AG09319 (cell line): Measurements from ENCODE around the gene SDC1.

Experiments
- DNase-seq: peaks from one replicate; pipeline ENCODE4 v3.0.0-alpha.2; 2010; ENCODE audit warnings: low read depth; ENCODE audit errors: extremely low read depth
- TF ChIP-seq, protein P1 (sequence below): IDR thresholded peaks from 2 replicates; pipeline ENCODE4 v1.5.1; 2011; ENCODE audit warnings: low read depth, mild to moderate bottlenecking, inconsistent platforms, low read length, moderate library complexity

Gene SDC1

GRCh38 chr2:20215183-20216040 is 9.5 kb downstream of the SDC1 start:
- no peak for DNase-seq
- TF ChIP-seq, protein P1, sequence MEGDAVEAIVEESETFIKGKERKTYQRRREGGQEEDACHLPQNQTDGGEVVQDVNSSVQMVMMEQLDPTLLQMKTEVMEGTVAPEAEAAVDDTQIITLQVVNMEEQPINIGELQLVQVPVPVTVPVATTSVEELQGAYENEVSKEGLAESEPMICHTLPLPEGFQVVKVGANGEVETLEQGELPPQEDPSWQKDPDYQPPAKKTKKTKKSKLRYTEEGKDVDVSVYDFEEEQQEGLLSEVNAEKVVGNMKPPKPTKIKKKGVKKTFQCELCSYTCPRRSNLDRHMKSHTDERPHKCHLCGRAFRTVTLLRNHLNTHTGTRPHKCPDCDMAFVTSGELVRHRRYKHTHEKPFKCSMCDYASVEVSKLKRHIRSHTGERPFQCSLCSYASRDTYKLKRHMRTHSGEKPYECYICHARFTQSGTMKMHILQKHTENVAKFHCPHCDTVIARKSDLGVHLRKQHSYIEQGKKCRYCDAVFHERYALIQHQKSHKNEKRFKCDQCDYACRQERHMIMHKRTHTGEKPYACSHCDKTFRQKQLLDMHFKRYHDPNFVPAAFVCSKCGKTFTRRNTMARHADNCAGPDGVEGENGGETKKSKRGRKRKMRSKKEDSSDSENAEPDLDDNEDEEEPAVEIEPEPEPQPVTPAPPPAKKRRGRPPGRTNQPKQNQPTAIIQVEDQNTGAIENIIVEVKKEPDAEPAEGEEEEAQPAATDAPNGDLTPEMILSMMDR = no peak

GRCh38 chr2:20214566-20215182 is 10.3 kb downstream of the SDC1 start:
- TF ChIP-seq, protein P1 = no peak

DNA sequence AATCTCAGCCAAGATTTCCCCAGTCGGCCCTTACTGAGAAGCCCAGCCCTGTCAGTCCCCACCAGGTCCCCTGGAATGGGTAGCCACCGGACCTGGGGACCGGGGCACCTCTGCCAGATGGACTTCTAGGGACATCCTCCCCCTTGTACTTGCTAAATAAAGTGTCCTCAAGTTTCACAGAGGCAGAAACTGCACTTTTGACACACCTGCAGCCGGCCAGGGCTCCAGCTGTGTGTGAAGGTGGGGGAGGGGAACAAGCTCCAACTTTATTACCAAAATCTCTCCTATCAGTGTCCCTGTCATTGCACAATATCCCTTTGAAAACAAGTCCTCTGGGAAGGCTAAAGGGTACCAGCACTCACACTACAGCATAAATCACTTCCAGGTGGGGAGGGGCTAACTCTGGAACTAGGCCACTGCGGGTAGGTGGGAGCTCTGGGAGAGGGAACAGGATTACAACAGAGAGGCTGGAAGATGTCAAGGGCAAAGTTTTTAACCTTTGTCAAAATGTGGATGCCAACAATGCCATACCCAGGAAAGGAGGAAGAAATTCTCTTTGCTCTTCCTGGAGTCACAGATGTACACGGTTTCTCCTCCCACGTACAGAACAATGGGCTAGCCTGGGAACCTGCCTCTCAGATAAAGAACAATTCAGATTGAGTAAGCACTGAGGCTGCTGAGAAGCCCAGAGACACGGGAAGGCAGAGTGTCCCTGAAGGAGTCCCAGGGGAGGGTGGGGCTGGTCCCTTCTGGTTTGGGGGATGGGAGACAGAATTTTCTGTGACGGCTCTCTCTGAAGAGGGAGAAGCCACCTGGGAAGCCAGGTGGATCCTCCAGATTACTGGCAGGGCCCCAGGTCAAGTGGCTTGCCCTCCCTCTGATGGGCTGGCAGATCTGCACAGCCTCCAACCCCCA is 11.0 kb downstream of the SDC1 start:
- DNase-seq = no peak
- TF ChIP-seq, protein P1 = no peak

More at GRCh38 chr2:20214566-20215182, 10.3 kb downstream of the SDC1 start:
- DNase-seq = no peak

DNA sequence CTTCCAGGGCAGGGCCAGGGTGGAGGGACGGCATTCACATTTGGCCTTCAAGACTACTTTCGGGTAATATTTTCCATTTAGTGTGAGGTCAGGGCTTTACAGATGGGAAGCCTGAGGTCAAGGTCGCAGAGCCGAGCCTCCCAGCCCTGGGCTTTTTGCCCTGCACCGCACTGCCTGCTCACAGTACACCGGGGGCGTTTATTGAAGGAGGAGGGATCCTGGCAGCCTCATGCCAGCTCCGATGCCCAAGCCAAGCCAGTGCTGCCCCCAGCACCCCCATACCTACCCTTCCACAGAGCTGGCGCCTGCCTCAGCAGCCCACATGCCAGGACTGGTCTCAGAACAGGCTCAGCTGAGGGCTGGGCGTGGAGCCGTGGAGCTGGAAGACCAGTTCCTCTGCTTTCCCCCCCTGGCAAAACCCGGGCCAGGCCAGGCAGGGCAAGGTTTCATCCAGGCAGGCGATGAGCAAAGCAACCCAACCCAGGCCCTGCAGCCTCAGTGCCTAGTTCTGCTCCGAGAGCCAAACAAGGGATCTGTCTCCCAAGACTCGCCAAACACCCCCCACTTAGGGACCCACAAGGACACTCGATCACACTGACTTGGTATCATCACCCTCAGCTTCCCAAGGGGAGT is 11.9 kb downstream of the SDC1 start:
- TF ChIP-seq, protein P1 = no peak
- DNase-seq = no peak

DNA sequence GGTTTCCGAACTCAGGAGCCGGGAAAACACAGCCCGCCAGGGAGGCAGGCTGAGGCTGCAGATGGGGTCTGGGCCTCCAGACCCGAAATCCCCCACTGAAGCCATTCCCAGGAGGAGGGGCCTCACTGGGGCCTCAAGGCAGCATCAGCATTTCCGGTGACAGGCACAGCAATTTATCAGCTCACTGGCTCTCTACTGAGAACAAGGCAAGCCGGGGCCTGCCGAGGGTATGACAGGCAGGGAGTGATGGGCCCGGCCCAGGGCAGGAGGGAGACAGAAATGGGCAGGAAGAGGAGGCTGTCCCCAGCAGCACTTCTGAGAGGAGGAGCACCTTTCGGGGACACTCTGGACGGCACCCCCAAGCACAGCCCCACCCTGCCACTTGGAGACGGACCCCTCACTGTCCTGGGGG is 12.5 kb downstream of the SDC1 start:
- DNase-seq = no peak
- TF ChIP-seq, protein P1 = no peak

DNA sequence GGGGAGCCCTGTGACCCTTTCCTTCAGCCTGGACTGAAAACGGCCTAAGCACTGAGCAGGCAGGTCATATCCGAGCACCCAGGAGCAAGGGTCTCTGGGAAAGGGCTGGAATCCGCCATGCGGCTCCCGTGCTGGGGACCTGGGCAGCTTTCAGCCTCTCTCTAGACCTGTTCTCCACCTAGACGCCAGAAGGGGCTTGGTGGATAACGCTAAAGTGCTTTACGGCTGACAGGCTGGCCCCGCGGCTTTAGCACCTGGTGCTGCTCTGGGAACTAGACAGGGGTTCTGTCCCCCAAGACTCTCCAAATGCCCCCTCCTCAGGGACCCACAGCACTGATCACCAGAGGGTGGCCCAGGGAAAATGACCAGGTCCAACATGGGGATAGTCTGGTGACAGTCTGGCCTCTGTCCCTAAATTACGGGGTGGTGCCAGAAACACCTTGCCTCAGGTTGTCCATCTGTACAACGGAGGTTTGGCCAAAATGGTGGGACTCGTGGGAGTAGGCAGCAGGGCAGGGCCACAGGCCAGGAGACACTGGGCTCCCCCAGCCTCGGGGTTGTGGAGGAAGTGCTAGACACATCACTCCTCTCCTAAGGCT is 13.0 kb downstream of the SDC1 start:
- TF ChIP-seq, protein P1 = no peak
- DNase-seq = no peak
